ENCODE results near the gene PANK1. TPM values are rescaled to one million over a fixed set of nuclear protein-coding genes. Genes with fewer than 3 reads are reported as not detected.

The PANK1 gene
- polyA plus RNA-seq, 2 of the 4 experiments (the other 2 are of a cell fraction): 6.7 to 9.0 TPM

DNA sequence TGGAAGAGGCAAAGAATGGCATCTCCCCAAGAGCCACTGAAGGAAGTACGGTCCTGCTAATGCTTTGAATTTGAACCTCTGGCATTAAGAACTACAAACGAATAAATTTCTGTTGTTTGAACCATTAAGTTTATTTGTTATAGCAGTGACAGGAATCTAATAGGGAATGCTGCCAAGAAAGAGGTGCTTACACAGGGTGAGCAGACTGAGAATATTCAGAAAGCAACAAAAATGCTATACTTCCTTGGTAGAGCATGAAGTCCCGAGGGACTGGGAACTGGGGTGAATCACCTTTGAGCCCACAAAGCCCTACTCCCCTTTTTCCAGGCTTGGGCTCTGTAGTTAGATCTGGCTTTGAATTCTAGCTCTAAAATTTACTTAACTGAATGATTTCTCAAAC is 45.0 kb downstream of the PANK1 start:
- no peaks in the 10 kb centered on the region for H3K4me1 ChIP-seq
- no peak for ATAC-seq
- no peak for DNase-seq (ENCODE audit: low read depth in 1 of 2, low spot score in 1 of 2)
- TF ChIP-seq JUN (IDR thresholded peaks at IDR 0.05): no peak
- TF ChIP-seq, protein P1, sequence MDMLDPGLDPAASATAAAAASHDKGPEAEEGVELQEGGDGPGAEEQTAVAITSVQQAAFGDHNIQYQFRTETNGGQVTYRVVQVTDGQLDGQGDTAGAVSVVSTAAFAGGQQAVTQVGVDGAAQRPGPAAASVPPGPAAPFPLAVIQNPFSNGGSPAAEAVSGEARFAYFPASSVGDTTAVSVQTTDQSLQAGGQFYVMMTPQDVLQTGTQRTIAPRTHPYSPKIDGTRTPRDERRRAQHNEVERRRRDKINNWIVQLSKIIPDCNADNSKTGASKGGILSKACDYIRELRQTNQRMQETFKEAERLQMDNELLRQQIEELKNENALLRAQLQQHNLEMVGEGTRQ (IDR thresholded peaks at IDR 0.05): no peak
- TF ChIP-seq CBX8 (IDR thresholded peaks at IDR 0.05): no peak
- TF ChIP-seq RAD21 (conservative IDR thresholded peaks at IDR 0.05 in 1 of 2, IDR thresholded peaks at IDR 0.05 in 1 of 2): no peak
- TF ChIP-seq HOXA7 (CRISPR knock-in tag; IDR thresholded peaks at IDR 0.05): no peak
- TF ChIP-seq MAFK (IDR thresholded peaks at IDR 0.05; ENCODE audit: partially characterized antibody): no peak
- TF ChIP-seq SMC3 (IDR thresholded peaks at IDR 0.05): no peak
- TF ChIP-seq TP53 (CRISPR knock-in tag; IDR thresholded peaks at IDR 0.05): no peak
- TF ChIP-seq FOSB (CRISPR knock-in tag; IDR thresholded peaks at IDR 0.05): no peak
- TF ChIP-seq, protein P2, sequence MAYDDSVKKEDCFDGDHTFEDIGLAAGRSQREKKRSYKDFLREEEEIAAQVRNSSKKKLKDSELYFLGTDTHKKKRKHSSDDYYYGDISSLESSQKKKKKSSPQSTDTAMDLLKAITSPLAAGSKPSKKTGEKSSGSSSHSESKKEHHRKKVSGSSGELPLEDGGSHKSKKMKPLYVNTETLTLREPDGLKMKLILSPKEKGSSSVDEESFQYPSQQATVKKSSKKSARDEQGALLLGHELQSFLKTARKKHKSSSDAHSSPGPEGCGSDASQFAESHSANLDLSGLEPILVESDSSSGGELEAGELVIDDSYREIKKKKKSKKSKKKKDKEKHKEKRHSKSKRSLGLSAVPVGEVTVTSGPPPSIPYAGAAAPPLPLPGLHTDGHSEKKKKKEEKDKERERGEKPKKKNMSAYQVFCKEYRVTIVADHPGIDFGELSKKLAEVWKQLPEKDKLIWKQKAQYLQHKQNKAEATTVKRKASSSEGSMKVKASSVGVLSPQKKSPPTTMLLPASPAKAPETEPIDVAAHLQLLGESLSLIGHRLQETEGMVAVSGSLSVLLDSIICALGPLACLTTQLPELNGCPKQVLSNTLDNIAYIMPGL (CRISPR knock-in tag; IDR thresholded peaks at IDR 0.05; ENCODE audit: borderline replicate concordance): no peak
- TF ChIP-seq TFCP2L1 (CRISPR knock-in tag; IDR thresholded peaks at IDR 0.05): no peak
- no peak for TF ChIP-seq EP300 (IDR thresholded peaks at IDR 0.05)
- TF ChIP-seq, protein P3, sequence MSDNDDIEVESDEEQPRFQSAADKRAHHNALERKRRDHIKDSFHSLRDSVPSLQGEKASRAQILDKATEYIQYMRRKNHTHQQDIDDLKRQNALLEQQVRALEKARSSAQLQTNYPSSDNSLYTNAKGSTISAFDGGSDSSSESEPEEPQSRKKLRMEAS (IDR thresholded peaks at IDR 0.05): no peak
- TF ChIP-seq KDM1A (IDR thresholded peaks at IDR 0.05; ENCODE audit: low read depth): no peak
- no peak for TF ChIP-seq JUNB (IDR thresholded peaks at IDR 0.05)
- H3K9me3 ChIP-seq: no peaks in the 10 kb centered on the region
- ChIA-PET CTCF (interaction anchor here (1.7 kb wide), 1 partner anchor 23 kb away, joined by 3 read pairs; no protein-coding TSS in a partner anchor), POLR2A (no interaction called here)
- no peak overlapping the region for H3K4me2 ChIP-seq
- no peak overlapping the region for H3K4me3 ChIP-seq
- no peak for FAIRE-seq
- WGBS (ENCODE audit: missing lambda C conversion rate): 86% methylated on average over 3 of the region's 3 CpGs
- no peak overlapping the region for H3K27ac ChIP-seq

DNA sequence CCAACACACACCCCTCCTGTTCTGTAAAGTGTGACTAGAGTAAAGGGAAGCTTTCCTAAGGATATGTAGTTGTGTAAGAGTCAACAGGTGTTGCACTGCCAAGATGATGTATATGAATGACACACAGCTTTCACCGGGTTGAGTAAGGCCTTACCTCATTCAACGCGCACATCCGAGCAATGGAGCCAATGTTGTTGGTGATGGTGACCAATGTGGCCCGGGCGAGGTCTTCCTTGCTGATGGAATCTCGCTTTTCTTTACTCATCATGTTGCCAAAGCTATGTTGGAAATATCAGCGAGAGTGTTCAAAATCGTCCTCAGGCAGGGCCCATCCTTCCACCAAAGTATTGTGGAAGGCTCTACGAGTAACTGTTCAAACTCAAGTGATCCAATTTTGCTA is 52.0 kb downstream of the PANK1 start:
- TF ChIP-seq, protein P4, sequence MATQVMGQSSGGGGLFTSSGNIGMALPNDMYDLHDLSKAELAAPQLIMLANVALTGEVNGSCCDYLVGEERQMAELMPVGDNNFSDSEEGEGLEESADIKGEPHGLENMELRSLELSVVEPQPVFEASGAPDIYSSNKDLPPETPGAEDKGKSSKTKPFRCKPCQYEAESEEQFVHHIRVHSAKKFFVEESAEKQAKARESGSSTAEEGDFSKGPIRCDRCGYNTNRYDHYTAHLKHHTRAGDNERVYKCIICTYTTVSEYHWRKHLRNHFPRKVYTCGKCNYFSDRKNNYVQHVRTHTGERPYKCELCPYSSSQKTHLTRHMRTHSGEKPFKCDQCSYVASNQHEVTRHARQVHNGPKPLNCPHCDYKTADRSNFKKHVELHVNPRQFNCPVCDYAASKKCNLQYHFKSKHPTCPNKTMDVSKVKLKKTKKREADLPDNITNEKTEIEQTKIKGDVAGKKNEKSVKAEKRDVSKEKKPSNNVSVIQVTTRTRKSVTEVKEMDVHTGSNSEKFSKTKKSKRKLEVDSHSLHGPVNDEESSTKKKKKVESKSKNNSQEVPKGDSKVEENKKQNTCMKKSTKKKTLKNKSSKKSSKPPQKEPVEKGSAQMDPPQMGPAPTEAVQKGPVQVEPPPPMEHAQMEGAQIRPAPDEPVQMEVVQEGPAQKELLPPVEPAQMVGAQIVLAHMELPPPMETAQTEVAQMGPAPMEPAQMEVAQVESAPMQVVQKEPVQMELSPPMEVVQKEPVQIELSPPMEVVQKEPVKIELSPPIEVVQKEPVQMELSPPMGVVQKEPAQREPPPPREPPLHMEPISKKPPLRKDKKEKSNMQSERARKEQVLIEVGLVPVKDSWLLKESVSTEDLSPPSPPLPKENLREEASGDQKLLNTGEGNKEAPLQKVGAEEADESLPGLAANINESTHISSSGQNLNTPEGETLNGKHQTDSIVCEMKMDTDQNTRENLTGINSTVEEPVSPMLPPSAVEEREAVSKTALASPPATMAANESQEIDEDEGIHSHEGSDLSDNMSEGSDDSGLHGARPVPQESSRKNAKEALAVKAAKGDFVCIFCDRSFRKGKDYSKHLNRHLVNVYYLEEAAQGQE (IDR thresholded peaks at IDR 0.05): no peak
- TF ChIP-seq, protein P5, sequence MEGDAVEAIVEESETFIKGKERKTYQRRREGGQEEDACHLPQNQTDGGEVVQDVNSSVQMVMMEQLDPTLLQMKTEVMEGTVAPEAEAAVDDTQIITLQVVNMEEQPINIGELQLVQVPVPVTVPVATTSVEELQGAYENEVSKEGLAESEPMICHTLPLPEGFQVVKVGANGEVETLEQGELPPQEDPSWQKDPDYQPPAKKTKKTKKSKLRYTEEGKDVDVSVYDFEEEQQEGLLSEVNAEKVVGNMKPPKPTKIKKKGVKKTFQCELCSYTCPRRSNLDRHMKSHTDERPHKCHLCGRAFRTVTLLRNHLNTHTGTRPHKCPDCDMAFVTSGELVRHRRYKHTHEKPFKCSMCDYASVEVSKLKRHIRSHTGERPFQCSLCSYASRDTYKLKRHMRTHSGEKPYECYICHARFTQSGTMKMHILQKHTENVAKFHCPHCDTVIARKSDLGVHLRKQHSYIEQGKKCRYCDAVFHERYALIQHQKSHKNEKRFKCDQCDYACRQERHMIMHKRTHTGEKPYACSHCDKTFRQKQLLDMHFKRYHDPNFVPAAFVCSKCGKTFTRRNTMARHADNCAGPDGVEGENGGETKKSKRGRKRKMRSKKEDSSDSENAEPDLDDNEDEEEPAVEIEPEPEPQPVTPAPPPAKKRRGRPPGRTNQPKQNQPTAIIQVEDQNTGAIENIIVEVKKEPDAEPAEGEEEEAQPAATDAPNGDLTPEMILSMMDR (IDR thresholded peaks at IDR 0.05): no peak
- TF ChIP-seq HOXA7 (CRISPR knock-in tag; IDR thresholded peaks at IDR 0.05) (no peak), EHF (CRISPR knock-in tag; IDR thresholded peaks at IDR 0.05) (no peak), ZFP36 (IDR thresholded peaks at IDR 0.05; ENCODE audit: borderline replicate concordance, partially characterized antibody) (no peak), CHD2 (IDR thresholded peaks at IDR 0.05; ENCODE audit: low read length, partially characterized antibody) (no peak), CBX2 (IDR thresholded peaks at IDR 0.05; ENCODE audit: borderline replicate concordance, low read depth) (no peak), TP53 (CRISPR knock-in tag; IDR thresholded peaks at IDR 0.05) (no peak), SREBF2 (IDR thresholded peaks at IDR 0.05) (no peak), RCOR1 (IDR thresholded peaks at IDR 0.05; ENCODE audit: low read depth, low read length) (no peak), BHLHE40 (IDR thresholded peaks at IDR 0.05; ENCODE audit: low read depth, low read length) (no peak), EP300 (IDR thresholded peaks at IDR 0.05) (no peak), KDM1A (IDR thresholded peaks at IDR 0.05; ENCODE audit: low read depth) (no peak), JUNB (IDR thresholded peaks at IDR 0.05) (no peak), FOSB (CRISPR knock-in tag; IDR thresholded peaks at IDR 0.05) (no peak), MAFK (IDR thresholded peaks at IDR 0.05; ENCODE audit: partially characterized antibody) (no peak)
- TF ChIP-seq, protein P6, sequence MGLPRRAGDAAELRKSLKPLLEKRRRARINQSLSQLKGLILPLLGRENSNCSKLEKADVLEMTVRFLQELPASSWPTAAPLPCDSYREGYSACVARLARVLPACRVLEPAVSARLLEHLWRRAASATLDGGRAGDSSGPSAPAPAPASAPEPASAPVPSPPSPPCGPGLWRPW (IDR thresholded peaks at IDR 0.05): no peak
- TF ChIP-seq, protein P7, sequence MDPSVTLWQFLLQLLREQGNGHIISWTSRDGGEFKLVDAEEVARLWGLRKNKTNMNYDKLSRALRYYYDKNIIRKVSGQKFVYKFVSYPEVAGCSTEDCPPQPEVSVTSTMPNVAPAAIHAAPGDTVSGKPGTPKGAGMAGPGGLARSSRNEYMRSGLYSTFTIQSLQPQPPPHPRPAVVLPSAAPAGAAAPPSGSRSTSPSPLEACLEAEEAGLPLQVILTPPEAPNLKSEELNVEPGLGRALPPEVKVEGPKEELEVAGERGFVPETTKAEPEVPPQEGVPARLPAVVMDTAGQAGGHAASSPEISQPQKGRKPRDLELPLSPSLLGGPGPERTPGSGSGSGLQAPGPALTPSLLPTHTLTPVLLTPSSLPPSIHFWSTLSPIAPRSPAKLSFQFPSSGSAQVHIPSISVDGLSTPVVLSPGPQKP (IDR thresholded peaks at IDR 0.05; ENCODE audit: low read depth, low read length): no peak
- TF ChIP-seq, protein P1 (IDR thresholded peaks at IDR 0.05): no peak
- no peak overlapping the region for H3K4me2 ChIP-seq
- no peaks in the 10 kb centered on the region for H3K4me1 ChIP-seq
- POLR2A ChIA-PET: no interaction called here
- H3K9me3 ChIP-seq: no peaks in the 10 kb centered on the region
- H3K4me3 ChIP-seq: no peak overlapping the region
- FAIRE-seq (no peak), ATAC-seq (no peak), DNase-seq (ENCODE audit: low read depth in 1 of 2, low spot score in 1 of 2) (no peak)
- 95% methylated on average over 10 of the region's 10 CpGs for WGBS (ENCODE audit: missing lambda C conversion rate)
- CTCF ChIA-PET: no interaction called here
- no peak overlapping the region for H3K27ac ChIP-seq

Data from A549 (cell line).